ENCODE results near the gene RDX.

GRCh38 chr11:110159476-110159875 lies 136.9 kb downstream of the RDX start:
- TF ChIP-seq, protein P1, sequence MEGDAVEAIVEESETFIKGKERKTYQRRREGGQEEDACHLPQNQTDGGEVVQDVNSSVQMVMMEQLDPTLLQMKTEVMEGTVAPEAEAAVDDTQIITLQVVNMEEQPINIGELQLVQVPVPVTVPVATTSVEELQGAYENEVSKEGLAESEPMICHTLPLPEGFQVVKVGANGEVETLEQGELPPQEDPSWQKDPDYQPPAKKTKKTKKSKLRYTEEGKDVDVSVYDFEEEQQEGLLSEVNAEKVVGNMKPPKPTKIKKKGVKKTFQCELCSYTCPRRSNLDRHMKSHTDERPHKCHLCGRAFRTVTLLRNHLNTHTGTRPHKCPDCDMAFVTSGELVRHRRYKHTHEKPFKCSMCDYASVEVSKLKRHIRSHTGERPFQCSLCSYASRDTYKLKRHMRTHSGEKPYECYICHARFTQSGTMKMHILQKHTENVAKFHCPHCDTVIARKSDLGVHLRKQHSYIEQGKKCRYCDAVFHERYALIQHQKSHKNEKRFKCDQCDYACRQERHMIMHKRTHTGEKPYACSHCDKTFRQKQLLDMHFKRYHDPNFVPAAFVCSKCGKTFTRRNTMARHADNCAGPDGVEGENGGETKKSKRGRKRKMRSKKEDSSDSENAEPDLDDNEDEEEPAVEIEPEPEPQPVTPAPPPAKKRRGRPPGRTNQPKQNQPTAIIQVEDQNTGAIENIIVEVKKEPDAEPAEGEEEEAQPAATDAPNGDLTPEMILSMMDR (IDR thresholded peaks at IDR 0.05; ENCODE audit: insufficient read depth, low read depth, low read length) = no peak
- TF ChIP-seq EZH2 (IDR thresholded peaks at IDR 0.05; ENCODE audit: insufficient read depth, low read length) = no peak

All from astrocyte (in vitro differentiated cells and primary cell).